Endodermal cell (in vitro differentiated cells): ENCODE measurements around the gene LTF. TPM values are rescaled to one million over a fixed set of nuclear protein-coding genes. Genes with fewer than 3 reads are reported as not detected.
A peak's percentile ranks its signal among the peaks of the same experiment; 100 is the strongest.

ENCODE experiments used
- DNase-seq: peaks from one replicate; pipeline ENCODE4 v3.0.0-alpha.2; 2017
- H3K27ac ChIP-seq: 2 replicates; pipeline ENCODE4 v1.5.1; 2013; ENCODE audit warnings: mild to moderate bottlenecking, low read depth, low read length, moderate library complexity
- H3K27me3 ChIP-seq: 2 replicates; pipeline ENCODE4 v1.6.1; 2013; ENCODE audit warnings: mild to moderate bottlenecking, low read length, moderate library complexity; ENCODE audit not compliant: insufficient read depth, control insufficient read depth, poor library complexity, severe bottlenecking
- H3K36me3 ChIP-seq: 2 replicates; pipeline ENCODE4 v1.7.0; 2013; ENCODE audit warnings: mild to moderate bottlenecking, low read length, moderate library complexity; ENCODE audit not compliant: control insufficient read depth, insufficient read depth
- H3K4me1 ChIP-seq: one replicate; pipeline ENCODE4 v1.7.0; 2013; ENCODE audit warnings: low read length; ENCODE audit not compliant: control insufficient read depth, insufficient read depth
- H3K4me3 ChIP-seq: 2 replicates; pipeline ENCODE4 v1.5.1; 2013; ENCODE audit warnings: mild to moderate bottlenecking, low read length, moderate library complexity
- H3K9ac ChIP-seq: 2 replicates; pipeline ENCODE4 v1.6.1; 2013; ENCODE audit warnings: mild to moderate bottlenecking, low read length, moderate library complexity; ENCODE audit not compliant: poor library complexity, severe bottlenecking; ENCODE audit errors: extremely low read depth
- H3K9me3 ChIP-seq: 2 replicates; pipeline ENCODE4 v1.6.1; 2013; ENCODE audit warnings: mild to moderate bottlenecking, low read length, moderate library complexity; ENCODE audit not compliant: control insufficient read depth
- H3K27ac Mint-ChIP-seq: 2 replicates; pipeline ENCODE4 v1.8.0; 2020; ENCODE audit warnings: mixed read lengths
- H3K27me3 Mint-ChIP-seq: 2 replicates; pipeline ENCODE4 v1.8.0; 2021; ENCODE audit warnings: mild to moderate bottlenecking, mixed read lengths; ENCODE audit not compliant: insufficient read depth
- H3K36me3 Mint-ChIP-seq: 2 replicates; pipeline ENCODE4 v1.8.0; 2020; ENCODE audit warnings: low read depth, mixed read lengths
- H3K4me1 Mint-ChIP-seq: 2 replicates; pipeline ENCODE4 v1.8.0; 2020; ENCODE audit warnings: mixed read lengths
- H3K4me3 Mint-ChIP-seq: 2 replicates; pipeline ENCODE4 v1.8.0; 2020; ENCODE audit warnings: mild to moderate bottlenecking, moderate library complexity, mixed read lengths
- H3K9me3 Mint-ChIP-seq: 2 replicates; pipeline ENCODE4 v1.8.0; 2020; ENCODE audit warnings: mild to moderate bottlenecking, mixed read lengths
- CTCF ChIP-seq: fragments of 200-600 bp; sonication (generic); conservative IDR thresholded peaks from 2 replicates; pipeline ENCODE4 v1.5.0; 2021; ENCODE audit warnings: antibody characterized with exemption, mild to moderate bottlenecking
- WGBS, 2 experiments: methylation state at CpG; one replicate each; pipeline versions ENCODE4 v1.1.5 to v1.1.7; 2013; ENCODE audit warnings: missing lambda C conversion rate in 2 of 2, mixed read lengths in 1 of 2; ENCODE audit not compliant: insufficient coverage in 1 of 2, insufficient read length in 1 of 2; 5-methylcytosine and 5-hydroxymethylcytosine counted together
- total RNA-seq, 2 donors: library from RNA; stranded (reverse); fragmentation: NEBNext Ultra II Directional in 1 of 2; extraction: Animal tissue kit (Norgen Biotek cat#: 25700) in 1 of 2; gene quantifications; 2 replicates in 1 of 2; 3 replicates in 1 of 2; pipeline ENCODE4 v1.2.1, GENCODE V29; 2021

The LTF gene
- total RNA-seq, 2 donors from 2014 or later = 0.24 to 0.31 TPM

DNA sequence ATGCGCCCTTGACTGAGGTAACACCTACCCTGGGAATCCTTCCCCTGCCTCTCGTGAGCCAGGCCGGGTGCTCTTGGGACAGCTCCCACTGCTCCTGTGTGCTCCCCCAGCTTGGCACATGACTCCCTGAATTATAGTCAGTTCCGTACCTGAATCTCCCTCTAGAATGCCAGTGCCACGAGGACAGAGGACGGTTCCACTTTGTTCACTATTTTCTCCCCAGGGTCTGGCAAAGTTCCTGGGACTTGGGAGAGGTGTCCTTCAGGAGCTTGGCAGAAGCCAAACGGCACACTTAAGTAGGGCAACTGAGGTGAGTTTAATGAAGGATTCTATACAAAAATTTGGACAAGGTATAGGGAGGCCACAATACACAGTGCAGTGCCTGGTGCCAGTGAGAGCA, 67.6 kb downstream of the LTF start:
- Histone ChIP-seq H3K4me3 (no peak overlapping the region), H3K4me1 (no peaks in the 10 kb centered on the region), H3K36me3 (no peaks in the 10 kb centered on the region), H3K27me3 (no peaks in the 10 kb centered on the region), H3K9ac (no peak overlapping the region), H3K27ac (no peak overlapping the region), H3K9me3 (no peaks in the 10 kb centered on the region)
- Mint-ChIP-seq H3K27ac (no peak overlapping the region), H3K36me3 (no peaks in the 10 kb centered on the region), H3K27me3 (peaks cover 4% of the 10 kb centered on the region), H3K9me3 (no peaks in the 10 kb centered on the region), H3K4me3 (no peak overlapping the region), H3K4me1 (peaks cover 20% of the 10 kb centered on the region)
- no peak for DNase-seq
- TF ChIP-seq CTCF = no peak
- 95 to 96% methylated on average over 6 to 7 of the region's 7 CpGs for WGBS, 2 experiments

- no peak for DNase-seq
- no peak overlapping the region for H3K27ac ChIP-seq
- 88 to 93% methylated on average over 4 to 6 of the region's 6 CpGs for WGBS, 2 experiments
- TF ChIP-seq CTCF = no peak
- no peak overlapping the region for H3K4me3 ChIP-seq
- no peaks in the 10 kb centered on the region for H3K27me3 ChIP-seq
- no peak overlapping the region for H3K4me3 Mint-ChIP-seq
- peaks cover 4% of the 10 kb centered on the region for H3K27me3 Mint-ChIP-seq
- peaks cover 20% of the 10 kb centered on the region for H3K4me1 Mint-ChIP-seq
- H3K36me3 ChIP-seq = no peaks in the 10 kb centered on the region
- H3K4me1 ChIP-seq = no peaks in the 10 kb centered on the region
- H3K9me3 ChIP-seq = no peaks in the 10 kb centered on the region
- H3K9me3 Mint-ChIP-seq = no peaks in the 10 kb centered on the region
- H3K27ac Mint-ChIP-seq = no peak overlapping the region
- H3K9ac ChIP-seq = no peak overlapping the region
- no peaks in the 10 kb centered on the region for H3K36me3 Mint-ChIP-seq
Measured at GRCh38 chr3:46395766-46396530, 68.8 kb downstream of the LTF start.

- Mint-ChIP-seq H3K27me3 (peaks cover 4% of the 10 kb centered on the region), H3K27ac (no peak overlapping the region), H3K9me3 (no peaks in the 10 kb centered on the region), H3K4me1 (peaks cover 20% of the 10 kb centered on the region), H3K36me3 (no peaks in the 10 kb centered on the region), H3K4me3 (no peak overlapping the region)
- H3K4me3 ChIP-seq = no peak overlapping the region
- H3K9me3 ChIP-seq = no peaks in the 10 kb centered on the region
- no peaks in the 10 kb centered on the region for H3K4me1 ChIP-seq
- no peak overlapping the region for H3K9ac ChIP-seq
- WGBS, 2 experiments = 86 to 93% methylated on average over 3 to 6 of the region's 6 CpGs
- H3K27ac ChIP-seq = no peak overlapping the region
- peak; percentile 71 for DNase-seq
- H3K27me3 ChIP-seq = no peaks in the 10 kb centered on the region
- H3K36me3 ChIP-seq = no peaks in the 10 kb centered on the region
- peak; percentile 63 for TF ChIP-seq CTCF
Measured at GRCh38 chr3:46395210-46395661, 69.5 kb downstream of the LTF start.
